Body of pancreas (tissue), 4 donors: Measurements from ENCODE around the gene ZNF136.

Experiments used
- CTCF ChIP-seq, 7 experiments: fragments of 450-650 bp in 4 of 7; fragments of 200-600 bp in 3 of 7; sonication (generic) in 3 of 7; IDR thresholded peaks; one replicate each; pipeline ENCODE4 v1.5.1; 2016 to 2019; ENCODE audit warnings: antibody characterized with exemption in 7 of 7
- POLR2A ChIP-seq, 3 donors: fragments of 450-650 bp; IDR thresholded peaks; one replicate each; pipeline ENCODE4 v1.6.1; 2016; ENCODE audit warnings: antibody characterized with exemption in 3 of 3, mild to moderate bottlenecking in 2 of 3

GRCh38 chr19:12133069-12133468 is 29.8 kb upstream of the ZNF136 start:
- no peak for TF ChIP-seq CTCF (IDR thresholded peaks at IDR 0.05)
- no peak for TF ChIP-seq POLR2A (IDR thresholded peaks at IDR 0.05)
